Adrenal gland (tissue), 12 donors: ENCODE results near the gene OR10A3. TPM values are rescaled to one million over a fixed set of nuclear protein-coding genes. Genes with fewer than 3 reads are reported as not detected.

ENCODE experiments used
- DNase-seq, 7 donors: peaks; one replicate each; pipeline ENCODE4 v3.0.0-alpha.2; 2019 to 2020
- H3K27ac ChIP-seq, 5 donors: fragments of 200-600 bp; sonication (generic) in 4 of 5; 1 replicate in 3 of 5; 2 replicates in 2 of 5; pipeline versions ENCODE4 v1.5.1 to v1.8.0; 2016 to 2020; ENCODE audit warnings: mild to moderate bottlenecking in 1 of 5
- H3K27me3 ChIP-seq: fragments of 200-600 bp; 2 replicates; pipeline ENCODE4 v1.8.0; 2021
- H3K36me3 ChIP-seq, 2 donors: fragments of 200-600 bp; replicated peaks in 1 of 2; 1 replicate in 1 of 2; 2 replicates in 1 of 2; pipeline versions ENCODE4 v1.5.1 to v1.8.0; 2018 to 2022
- H3K4me1 ChIP-seq, 2 donors: fragments of 200-600 bp; replicated peaks in 1 of 2; 1 replicate in 1 of 2; 2 replicates in 1 of 2; pipeline versions ENCODE4 v1.5.1 to v1.8.0; 2018 to 2021
- H3K4me3 ChIP-seq, 4 donors: fragments of 200-600 bp; sonication (generic) in 3 of 4; one replicate each; pipeline ENCODE4 v1.5.1; 2016 to 2018
- H3K9me3 ChIP-seq, 3 donors: fragments of 200-600 bp; sonication (generic) in 1 of 3; replicated peaks in 1 of 3; 1 replicate in 2 of 3; 2 replicates in 1 of 3; pipeline versions ENCODE4 v1.5.1 to v1.8.0; 2016 to 2021
- CTCF ChIP-seq, 6 experiments: fragments of 450-650 bp in 4 of 6; fragments of 200-600 bp in 2 of 6; sonication (generic) in 1 of 6; IDR thresholded peaks; 1 replicate in 5 of 6; 2 replicates in 1 of 6; pipeline versions ENCODE4 v1.5.1 to v1.8.0; 2016 to 2021; ENCODE audit warnings: antibody characterized with exemption in 6 of 6, mild to moderate bottlenecking in 2 of 6, moderate library complexity in 1 of 6
- POLR2A ChIP-seq, 2 donors: fragments of 450-650 bp; IDR thresholded peaks; one replicate each; pipeline ENCODE4 v1.6.1; 2017; ENCODE audit warnings: antibody characterized with exemption in 2 of 2, mild to moderate bottlenecking in 2 of 2, moderate library complexity in 1 of 2
- WGBS, 4 donors: extraction: QIAGEN DNeasy Blood & Tissue Kit in 2 of 4; methylation state at CpG; one replicate each; pipeline versions ENCODE4 v1.1.5 to v1.1.7; 2013 to 2017; 5-methylcytosine and 5-hydroxymethylcytosine counted together
- intact Hi-C, 2 donors: fragments of 100-400 bp; cut with DNase I; formaldehyde crosslinking; loops; one replicate each; pipeline versions ENCODE4 v1.14.1 to v1.15.0; 2022 to 2023
- polyA plus RNA-seq, 3 donors: library from polyadenylated mRNA; stranded (reverse); fragments of 200-250 nt in 2 of 3; fragments of 350-450 nt in 1 of 3; fragmentation: Illumina TruSeq in 1 of 3; extraction: RNeasy Lipid Tissue Mini Kit (QIAGEN cat#74804) in 1 of 3; gene quantifications; one replicate each; pipeline ENCODE4 v1.2.3, GENCODE V29; 2013 to 2014
- total RNA-seq, 9 donors: library from RNA; depleted of rRNA in 4 of 9; stranded (reverse); fragments of >200 nt in 4 of 9; fragments of 120-200 nt in 1 of 9; fragmentation: NEBNext Ultra II Directional in 1 of 9; extraction: Animal tissue kit (Norgen Biotek cat#: 25700) in 1 of 9; gene quantifications; one replicate each; pipeline versions ENCODE4 v1.1.0 to v1.2.4, GENCODE V29; 2013 to 2023
- donor health status: healthy with polysubstance abuse.
- donor health status: Bipolar disorder and iron deficiency.
- donor health status: DM: yes; HTN: yes; CAD: no.
- donor health status: DM: no; HTN: no; CAD: no.
- donor health status: DM: no; HTN: no; CAD: no.
- donor health status: DM: yes; HTN: yes; CAD: no.

Gene OR10A3
- total and polyA plus RNA-seq, 12 donors: not detected

GRCh38 chr11:7900686-7901085 is 40.8 kb downstream of the OR10A3 start:
- Histone ChIP-seq H3K4me1 (no peaks in the 10 kb centered on the region), H3K36me3 (no peaks in the 10 kb centered on the region), H3K9me3 (no peaks in the 10 kb centered on the region), H3K27ac (no peak overlapping the region), H3K27me3 (no peaks in the 10 kb centered on the region), H3K4me3 (no peak overlapping the region)
- TF ChIP-seq POLR2A (IDR thresholded peaks at IDR 0.05): no peak
- TF ChIP-seq CTCF (IDR thresholded peaks at IDR 0.05): no peak
- intact Hi-C loops: no loop called here
- WGBS, 4 donors: 77 to 92% (median 81%) methylated on average over 4 of the region's 4 CpGs
- DNase-seq: no peak

- Histone ChIP-seq H3K4me1 (no peaks in the 10 kb centered on the region), H3K4me3 (no peak overlapping the region), H3K36me3 (no peaks in the 10 kb centered on the region), H3K27me3 (no peaks in the 10 kb centered on the region), H3K9me3 (no peaks in the 10 kb centered on the region), H3K27ac (no peak overlapping the region)
- intact Hi-C loops: no loop called here
- DNase-seq: no peak
- no peak for TF ChIP-seq POLR2A (IDR thresholded peaks at IDR 0.05)
- no peak for TF ChIP-seq CTCF (IDR thresholded peaks at IDR 0.05)
- WGBS, 4 donors: 61 to 66% (median 64%) methylated on average over 4 of the region's 4 CpGs
These were observed 42.1 kb downstream of the OR10A3 start for GRCh38 chr11:7899418-7899817.

GRCh38 chr11:7898666-7899283 is 42.7 kb downstream of the OR10A3 start:
- Histone ChIP-seq H3K9me3 (no peaks in the 10 kb centered on the region), H3K27me3 (no peaks in the 10 kb centered on the region), H3K36me3 (no peaks in the 10 kb centered on the region), H3K4me1 (no peaks in the 10 kb centered on the region), H3K4me3 (no peak overlapping the region), H3K27ac (no peak overlapping the region)
- TF ChIP-seq POLR2A (IDR thresholded peaks at IDR 0.05): no peak
- TF ChIP-seq CTCF (IDR thresholded peaks at IDR 0.05): no peak
- WGBS, 4 donors: 62 to 68% (median 63%) methylated on average over 5 of the region's 5 CpGs
- intact Hi-C loops: no loop called here
- DNase-seq: no peak

- intact Hi-C loops: no loop called here
- 12 to 28% (median 20%) methylated on average over 1 of the region's 1 CpG for WGBS, 4 donors
These were observed 45.3 kb downstream of the OR10A3 start for GRCh38 chr11:7896009-7896785.

More at GRCh38 chr11:7896009-7896785, 45.3 kb downstream of the OR10A3 start:
- Histone ChIP-seq H3K4me1 (no peaks in the 10 kb centered on the region), H3K9me3 (no peaks in the 10 kb centered on the region), H3K36me3 (no peaks in the 10 kb centered on the region), H3K4me3 (no peak overlapping the region), H3K27ac (no peak overlapping the region), H3K27me3 (no peaks in the 10 kb centered on the region)
- DNase-seq: peak in 4 of 7 donors; percentile 9 to 61 (median 28)
- no peak for TF ChIP-seq POLR2A (IDR thresholded peaks at IDR 0.05)
- no peak for TF ChIP-seq CTCF (IDR thresholded peaks at IDR 0.05)
